ENCODE results near the gene NYNRIN. TPM values are rescaled to one million over a fixed set of nuclear protein-coding genes. Genes with fewer than 3 reads are reported as not detected.
A peak's percentile ranks its signal among the peaks of the same experiment; 100 is the strongest.

Gene NYNRIN
- total RNA-seq, 2 donors from 2014 or later, result 0.02 to 0.14 TPM

DNA sequence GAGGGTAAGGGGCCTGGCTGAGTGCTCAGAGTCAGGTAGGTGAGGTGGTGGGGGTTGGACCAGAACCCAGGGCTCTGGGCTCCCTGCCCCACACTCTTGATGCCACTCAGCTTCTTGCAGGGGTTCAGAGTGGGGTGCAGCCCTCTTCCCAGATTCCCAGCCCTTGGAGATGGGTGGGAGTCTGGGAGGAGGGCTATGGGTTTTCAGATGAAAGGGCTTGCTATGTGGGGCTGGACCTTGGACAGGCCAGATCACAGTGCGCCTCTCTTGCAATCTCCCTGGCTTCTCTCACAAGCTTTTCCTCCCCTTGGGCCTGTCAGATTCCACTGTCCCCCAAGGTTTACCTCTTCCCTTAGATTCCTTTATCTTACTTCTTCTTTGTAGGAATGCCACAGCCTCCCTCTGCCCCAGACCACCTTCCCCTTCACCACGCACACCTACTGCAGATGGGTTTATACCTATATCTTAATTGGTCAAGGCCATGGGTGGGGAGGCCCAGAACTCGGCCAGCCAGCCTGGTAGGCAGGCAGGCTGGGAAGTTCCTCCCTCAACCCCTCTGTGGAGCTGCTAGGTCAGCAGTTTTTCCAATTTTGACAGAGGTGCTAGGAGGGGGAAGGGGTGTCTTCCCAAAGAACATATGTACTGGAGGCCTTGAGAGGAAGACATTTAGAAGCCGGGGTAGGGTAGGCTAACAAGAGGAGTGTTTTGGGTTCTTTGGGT lies 1.4 kb downstream of the NYNRIN start:
- DNase-seq (ENCODE audit: low spot score in 2 of 2) (no peak), ATAC-seq (no peak)

DNA sequence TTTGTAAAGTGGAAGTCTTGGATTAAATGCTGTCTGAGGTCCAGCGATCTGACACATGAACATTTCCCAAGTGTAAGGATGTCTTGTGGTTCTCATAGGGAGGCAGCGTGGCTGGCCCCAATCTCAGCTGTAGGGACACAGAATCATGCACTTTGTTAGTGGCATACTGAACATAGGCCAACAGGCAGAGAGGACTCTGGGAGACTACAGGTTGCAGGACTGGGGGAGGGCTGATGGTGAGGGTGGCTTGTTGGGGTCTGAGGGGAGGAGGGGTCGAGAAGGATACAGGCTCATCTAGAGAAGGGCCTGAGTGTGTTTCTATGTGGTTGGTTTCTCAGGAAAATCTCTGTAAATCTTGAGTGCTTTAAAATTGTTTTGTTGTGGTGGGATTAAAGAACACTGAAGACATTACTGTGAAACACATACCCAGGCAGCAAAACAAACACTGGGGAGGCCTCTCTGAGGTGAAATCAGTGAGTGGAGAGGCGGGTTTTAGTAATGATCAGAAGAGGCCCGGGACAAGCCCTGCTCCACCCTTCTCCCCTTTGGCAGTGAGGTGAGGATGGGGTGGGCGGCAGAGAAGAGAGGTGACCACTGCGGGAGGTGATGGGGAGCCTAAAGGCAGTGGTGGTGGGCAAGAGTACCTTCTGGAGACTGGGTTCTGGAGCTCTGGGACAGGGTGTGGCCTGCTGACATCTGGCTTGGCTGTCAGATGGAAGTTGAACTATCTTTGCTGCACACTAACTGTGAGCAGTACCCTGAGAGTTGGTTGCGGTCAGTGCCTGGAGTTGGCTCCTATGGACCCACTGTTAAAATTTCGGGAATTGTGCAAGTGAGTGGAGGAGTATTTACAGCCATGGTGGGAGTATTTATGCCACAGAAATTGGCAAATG lies 3.3 kb downstream of the NYNRIN start:
- Mint-ChIP-seq H3K36me3 (no peaks in the 10 kb centered on the region), H3K9me3 (no peaks in the 10 kb centered on the region), H3K27ac (no peak overlapping the region)
- ATAC-seq, result no peak
- no peak for DNase-seq (ENCODE audit: low spot score in 2 of 2)

More for the DNA sequence above, 1.4 kb downstream of the NYNRIN start:
- Mint-ChIP-seq H3K36me3 (no peaks in the 10 kb centered on the region), H3K9me3 (no peaks in the 10 kb centered on the region), H3K27ac (no peak overlapping the region)

DNA sequence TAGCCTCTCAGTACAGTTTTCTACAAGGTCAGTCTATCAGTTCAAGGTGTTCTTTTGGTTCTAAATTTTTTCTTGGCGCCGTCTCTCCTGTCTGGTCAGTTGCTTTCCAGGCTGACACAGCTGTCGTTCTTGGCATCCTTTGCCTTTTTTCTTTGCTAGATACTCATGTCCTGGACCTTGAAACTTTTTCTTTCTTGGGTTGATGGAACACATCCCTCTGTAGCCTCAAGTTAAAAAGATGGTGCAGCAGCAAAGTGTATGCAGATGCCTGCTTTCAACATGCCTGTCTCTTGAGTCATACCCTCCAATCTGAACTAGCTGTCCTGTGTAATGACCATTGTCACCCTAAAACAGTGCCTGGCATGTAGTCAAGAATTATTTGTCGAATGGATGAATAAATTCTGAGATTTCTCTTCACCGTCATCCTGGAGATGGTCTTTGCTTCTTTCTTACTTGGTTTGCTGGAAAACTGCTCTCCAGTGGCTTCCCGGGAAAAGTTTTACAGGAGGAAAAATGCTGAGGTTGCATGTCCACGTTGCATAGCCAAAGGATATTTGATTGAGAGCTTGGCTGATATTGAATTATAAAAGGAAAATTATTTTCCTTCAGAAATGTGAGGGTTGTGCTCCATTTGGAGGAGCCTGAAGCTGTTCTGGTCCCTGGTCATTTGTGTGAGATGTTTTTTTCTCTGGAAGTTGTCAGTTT lies 4.6 kb downstream of the NYNRIN start:
- DNase-seq (ENCODE audit: low spot score in 2 of 2), result no peak
- no peak overlapping the region for H3K27ac Mint-ChIP-seq
- ATAC-seq, result no peak
- H3K9me3 Mint-ChIP-seq, result no peaks in the 10 kb centered on the region
- no peaks in the 10 kb centered on the region for H3K36me3 Mint-ChIP-seq

DNA sequence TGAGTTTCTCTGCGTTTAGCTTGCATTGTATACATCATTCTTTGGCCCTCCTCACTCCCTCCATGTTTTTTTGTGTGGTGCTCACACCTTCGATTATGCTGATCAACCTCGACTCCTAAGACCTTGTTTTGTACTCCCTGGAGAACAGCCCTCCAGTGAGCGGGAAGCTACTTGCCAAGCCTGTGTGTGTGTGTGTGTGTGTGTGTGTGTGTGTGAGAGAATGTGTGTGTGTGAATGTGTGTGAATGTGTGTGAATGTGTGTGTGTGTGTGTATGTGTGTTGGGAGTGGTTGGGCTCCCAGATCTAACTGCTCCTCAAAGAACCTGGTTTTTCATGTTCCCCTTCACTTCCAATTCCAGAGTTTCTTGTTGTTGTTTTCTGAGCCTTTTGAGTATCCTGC lies 6.0 kb downstream of the NYNRIN start:
- H3K27ac Mint-ChIP-seq, result no peak overlapping the region
- DNase-seq (ENCODE audit: low spot score in 2 of 2) (no peak), ATAC-seq (no peak)
- H3K36me3 Mint-ChIP-seq, result no peaks in the 10 kb centered on the region
- H3K9me3 Mint-ChIP-seq, result no peaks in the 10 kb centered on the region

DNA sequence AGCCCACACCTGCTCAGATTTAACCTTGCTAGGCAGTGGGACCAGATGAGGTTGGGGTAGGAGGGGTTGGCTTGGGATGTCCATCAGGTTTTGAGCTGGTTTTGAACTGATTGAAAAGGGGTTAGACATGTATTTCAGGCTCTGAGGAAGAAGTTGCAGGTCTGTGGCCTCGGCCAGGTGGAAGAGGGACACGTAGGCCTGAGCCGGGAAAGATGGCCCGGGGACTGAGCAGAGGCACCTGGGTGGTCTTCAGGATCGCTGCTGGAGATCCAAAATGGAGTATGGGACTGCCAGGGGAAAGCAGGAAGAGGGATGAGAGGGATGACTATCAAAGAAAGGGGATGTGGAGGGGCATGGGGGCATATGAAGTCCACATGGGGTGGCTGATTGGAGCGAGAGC lies 7.6 kb downstream of the NYNRIN start:
- no peak overlapping the region for H3K27ac Mint-ChIP-seq
- no peak for ATAC-seq
- no peak for DNase-seq (ENCODE audit: low spot score in 2 of 2)
- H3K36me3 Mint-ChIP-seq, result no peaks in the 10 kb centered on the region
- H3K9me3 Mint-ChIP-seq, result no peaks in the 10 kb centered on the region

DNA sequence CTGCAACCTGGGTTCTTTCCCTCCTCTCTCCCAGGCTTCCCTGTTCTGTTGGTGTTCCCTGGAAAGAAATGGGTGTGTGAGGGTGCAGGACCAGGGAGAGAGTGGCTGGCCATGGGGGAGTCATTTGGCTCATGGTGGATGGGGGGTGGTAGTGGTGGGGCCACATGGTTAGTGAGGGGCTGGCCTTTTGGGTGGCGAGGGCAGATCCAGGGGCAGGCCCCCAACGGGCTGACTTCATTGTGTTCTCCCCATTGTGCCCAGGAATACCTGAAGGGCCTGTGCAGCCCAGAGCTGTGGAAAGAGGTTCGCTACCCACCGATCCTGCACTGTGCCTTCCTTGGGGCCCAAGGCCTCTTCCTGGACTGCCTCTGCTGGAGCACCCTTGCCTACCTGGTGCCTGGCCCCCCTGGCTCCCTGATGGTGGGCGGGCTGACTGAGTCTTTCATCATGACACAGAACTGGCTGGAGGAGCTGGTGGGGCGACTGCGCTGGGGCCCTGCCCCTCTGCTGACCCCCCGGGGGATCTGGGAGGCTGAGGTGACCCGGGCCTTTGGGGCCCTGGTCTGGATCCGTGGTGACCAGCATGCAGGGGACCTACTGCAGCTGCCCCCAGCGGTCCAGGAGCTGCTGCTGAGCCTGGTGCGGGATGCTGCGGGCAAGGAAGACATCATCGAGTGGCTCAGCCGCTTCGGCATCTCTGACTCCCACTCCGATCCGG lies 9.0 kb downstream of the NYNRIN start:
- no peak for DNase-seq (ENCODE audit: low spot score in 2 of 2)
- Mint-ChIP-seq H3K36me3 (no peaks in the 10 kb centered on the region), H3K27ac (no peak overlapping the region), H3K9me3 (no peaks in the 10 kb centered on the region)
- ATAC-seq, result no peak

DNA sequence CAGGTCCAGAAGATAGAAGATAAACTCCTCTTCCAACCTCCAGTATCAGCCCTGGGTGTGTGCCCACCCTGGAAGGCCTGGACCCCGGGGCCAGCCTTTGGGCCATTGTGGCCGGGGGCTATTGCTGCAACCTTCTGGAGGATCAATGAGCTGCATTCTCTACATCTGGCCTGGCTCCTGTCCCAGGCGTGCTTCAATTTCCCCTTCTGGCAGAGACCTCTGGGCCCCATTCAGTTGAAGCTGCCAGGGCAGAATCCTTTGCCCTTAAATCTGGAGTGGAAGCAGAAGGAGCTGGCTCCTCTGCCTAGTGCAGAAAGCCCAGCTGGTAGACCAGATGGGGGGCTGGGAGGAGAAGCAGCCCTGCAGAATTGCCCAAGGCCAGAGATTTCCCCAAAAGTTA lies 10.0 kb downstream of the NYNRIN start:
- ATAC-seq, result no peak
- Mint-ChIP-seq H3K27ac (no peak overlapping the region), H3K9me3 (no peaks in the 10 kb centered on the region), H3K36me3 (no peaks in the 10 kb centered on the region)
- no peak for DNase-seq (ENCODE audit: low spot score in 2 of 2)

DNA sequence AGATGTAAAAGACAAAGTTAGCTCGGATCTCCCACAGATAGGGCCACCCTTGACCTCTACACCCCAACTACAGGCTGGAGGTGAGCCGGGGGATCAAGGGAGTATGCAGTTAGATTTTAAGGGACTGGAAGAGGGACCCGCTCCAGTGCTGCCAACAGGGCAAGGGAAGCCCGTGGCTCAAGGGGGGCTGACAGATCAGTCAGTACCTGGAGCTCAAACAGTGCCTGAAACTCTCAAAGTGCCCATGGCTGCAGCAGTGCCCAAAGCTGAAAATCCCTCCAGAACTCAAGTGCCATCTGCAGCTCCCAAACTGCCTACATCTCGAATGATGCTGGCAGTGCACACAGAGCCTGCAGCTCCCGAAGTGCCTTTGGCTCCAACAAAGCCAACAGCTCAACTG lies 10.4 kb downstream of the NYNRIN start:
- ATAC-seq, result no peak
- no peaks in the 10 kb centered on the region for H3K36me3 Mint-ChIP-seq

DNA sequence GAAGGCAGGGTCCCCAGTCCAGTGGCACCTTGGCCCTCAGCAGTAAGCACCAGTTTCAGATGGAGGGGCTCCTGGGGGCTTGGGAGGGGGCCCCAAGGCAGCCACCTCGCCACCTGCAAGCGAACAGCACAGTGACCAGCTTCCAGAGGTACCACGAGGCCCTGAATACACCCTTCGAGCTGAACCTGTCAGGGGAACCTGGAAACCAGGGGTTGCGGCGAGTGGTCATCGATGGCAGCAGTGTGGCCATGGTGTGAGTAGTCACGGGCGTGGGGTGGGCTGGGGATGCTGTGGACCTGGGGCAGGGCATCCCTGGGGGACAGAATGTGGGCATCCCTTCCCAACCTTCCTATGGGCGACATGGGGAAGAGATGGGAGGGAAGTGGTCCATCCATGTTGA lies 11.2 kb downstream of the NYNRIN start:
- Mint-ChIP-seq H3K27ac (no peak overlapping the region), H3K9me3 (no peaks in the 10 kb centered on the region), H3K36me3 (no peaks in the 10 kb centered on the region)
- no peak for DNase-seq (ENCODE audit: low spot score in 2 of 2)
- ATAC-seq, result no peak

More for the DNA sequence above, 10.4 kb downstream of the NYNRIN start:
- DNase-seq (ENCODE audit: low spot score in 2 of 2), result no peak
- Mint-ChIP-seq H3K27ac (no peak overlapping the region), H3K9me3 (no peaks in the 10 kb centered on the region)

DNA sequence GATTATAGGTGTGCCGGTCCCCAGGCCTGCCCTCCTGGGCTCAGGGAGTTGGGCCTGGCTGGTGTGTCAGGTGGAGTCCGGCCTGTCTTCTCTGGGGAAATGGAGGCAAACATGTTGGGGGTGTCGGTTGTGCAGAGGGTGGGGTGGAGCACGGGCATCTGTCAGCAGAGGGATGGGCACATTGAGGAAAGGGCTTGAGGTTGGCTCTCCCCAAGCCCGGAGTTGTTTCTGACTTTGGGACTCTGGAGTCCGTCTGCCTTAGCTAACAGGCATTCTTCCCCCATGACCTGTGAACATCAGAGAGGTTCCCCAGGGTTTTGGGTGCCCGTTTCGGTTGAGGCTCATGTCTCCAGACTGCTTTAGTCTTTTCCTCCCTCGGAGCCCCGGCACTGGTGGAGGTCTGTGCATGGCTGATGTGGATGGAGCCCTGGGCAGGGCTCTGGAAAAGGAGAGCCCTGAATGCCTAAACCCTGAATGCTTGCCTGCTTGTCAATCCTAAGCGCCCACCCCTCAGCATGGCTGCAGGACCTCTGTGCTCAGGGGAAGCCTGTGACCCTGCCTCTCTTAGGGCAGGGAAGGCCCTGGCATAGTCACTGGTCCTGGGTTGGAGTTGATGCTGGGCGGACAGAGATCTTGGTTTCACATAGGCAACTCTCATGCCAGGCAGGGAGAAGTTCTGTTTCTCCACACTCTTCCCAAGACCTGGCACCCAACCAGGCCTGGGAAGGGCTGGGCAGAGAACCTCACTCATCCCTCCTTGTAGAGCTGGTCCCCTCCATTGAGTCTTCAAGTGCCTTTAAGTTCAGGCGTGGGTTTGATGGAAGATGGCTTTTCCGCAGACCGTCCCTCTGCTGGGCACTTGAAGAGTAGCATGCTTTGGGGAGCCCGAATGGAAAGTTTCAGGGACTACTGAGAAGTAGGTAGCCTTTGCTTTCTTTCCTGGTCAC lies 12.9 kb downstream of the NYNRIN start:
- DNase-seq (ENCODE audit: low spot score in 2 of 2), result peak in 1 of 2 donors; percentile 28

DNA sequence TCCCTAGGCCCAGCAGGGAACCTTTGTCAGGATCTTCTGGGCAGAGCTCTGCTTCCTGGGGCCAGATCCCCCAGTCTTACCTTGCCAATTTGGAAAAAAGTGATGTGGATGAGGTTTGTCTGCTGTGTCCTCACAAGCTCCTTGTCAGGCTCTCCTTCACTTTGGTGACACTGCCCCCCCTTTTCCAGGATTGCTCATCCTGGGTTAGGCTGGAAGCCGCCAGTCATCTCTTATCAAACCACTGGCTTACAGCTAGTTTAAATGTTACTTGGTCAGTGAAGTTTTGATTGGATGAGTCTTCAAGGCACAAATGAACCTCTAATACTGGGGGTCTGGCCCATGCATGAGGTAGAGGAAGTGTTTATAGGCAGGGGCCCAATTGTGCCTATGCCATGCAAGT lies 15.3 kb downstream of the NYNRIN start:
- H3K27ac Mint-ChIP-seq, result no peak overlapping the region
- no peak for DNase-seq (ENCODE audit: low spot score in 2 of 2)
- no peak for ATAC-seq
- no peaks in the 10 kb centered on the region for H3K36me3 Mint-ChIP-seq
- H3K9me3 Mint-ChIP-seq, result no peaks in the 10 kb centered on the region

More for the DNA sequence above, 12.9 kb downstream of the NYNRIN start:
- ATAC-seq, result peak in 1 of 2 donors; percentile 58
- no peaks in the 10 kb centered on the region for H3K9me3 Mint-ChIP-seq
- no peak overlapping the region for H3K27ac Mint-ChIP-seq
- no peaks in the 10 kb centered on the region for H3K36me3 Mint-ChIP-seq

DNA sequence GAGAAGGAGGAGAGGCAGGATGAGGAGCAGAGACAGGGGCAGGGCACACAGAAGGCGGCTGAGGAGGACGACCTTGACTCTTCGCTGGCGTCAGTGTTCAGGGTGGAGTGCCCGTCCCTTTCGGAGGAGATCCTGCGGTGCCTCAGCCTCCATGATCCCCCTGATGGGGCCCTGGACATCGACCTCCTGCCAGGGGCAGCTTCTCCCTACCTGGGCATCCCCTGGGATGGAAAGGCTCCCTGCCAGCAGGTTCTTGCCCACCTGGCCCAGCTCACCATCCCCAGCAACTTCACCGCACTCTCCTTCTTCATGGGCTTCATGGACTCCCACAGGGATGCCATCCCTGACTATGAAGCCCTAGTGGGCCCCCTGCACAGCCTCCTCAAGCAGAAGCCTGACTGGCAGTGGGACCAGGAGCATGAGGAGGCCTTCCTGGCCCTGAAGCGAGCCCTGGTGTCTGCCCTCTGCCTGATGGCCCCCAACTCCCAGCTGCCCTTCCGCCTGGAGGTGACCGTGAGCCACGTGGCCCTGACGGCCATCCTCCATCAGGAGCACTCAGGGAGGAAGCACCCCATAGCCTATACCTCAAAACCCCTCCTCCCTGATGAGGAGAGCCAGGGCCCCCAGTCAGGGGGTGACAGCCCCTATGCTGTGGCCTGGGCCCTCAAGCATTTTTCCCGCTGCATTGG lies 16.1 kb downstream of the NYNRIN start:
- H3K9me3 Mint-ChIP-seq, result no peaks in the 10 kb centered on the region
- DNase-seq (ENCODE audit: low spot score in 2 of 2), result no peak
- no peaks in the 10 kb centered on the region for H3K36me3 Mint-ChIP-seq
- H3K27ac Mint-ChIP-seq, result no peak overlapping the region
- no peak for ATAC-seq

DNA sequence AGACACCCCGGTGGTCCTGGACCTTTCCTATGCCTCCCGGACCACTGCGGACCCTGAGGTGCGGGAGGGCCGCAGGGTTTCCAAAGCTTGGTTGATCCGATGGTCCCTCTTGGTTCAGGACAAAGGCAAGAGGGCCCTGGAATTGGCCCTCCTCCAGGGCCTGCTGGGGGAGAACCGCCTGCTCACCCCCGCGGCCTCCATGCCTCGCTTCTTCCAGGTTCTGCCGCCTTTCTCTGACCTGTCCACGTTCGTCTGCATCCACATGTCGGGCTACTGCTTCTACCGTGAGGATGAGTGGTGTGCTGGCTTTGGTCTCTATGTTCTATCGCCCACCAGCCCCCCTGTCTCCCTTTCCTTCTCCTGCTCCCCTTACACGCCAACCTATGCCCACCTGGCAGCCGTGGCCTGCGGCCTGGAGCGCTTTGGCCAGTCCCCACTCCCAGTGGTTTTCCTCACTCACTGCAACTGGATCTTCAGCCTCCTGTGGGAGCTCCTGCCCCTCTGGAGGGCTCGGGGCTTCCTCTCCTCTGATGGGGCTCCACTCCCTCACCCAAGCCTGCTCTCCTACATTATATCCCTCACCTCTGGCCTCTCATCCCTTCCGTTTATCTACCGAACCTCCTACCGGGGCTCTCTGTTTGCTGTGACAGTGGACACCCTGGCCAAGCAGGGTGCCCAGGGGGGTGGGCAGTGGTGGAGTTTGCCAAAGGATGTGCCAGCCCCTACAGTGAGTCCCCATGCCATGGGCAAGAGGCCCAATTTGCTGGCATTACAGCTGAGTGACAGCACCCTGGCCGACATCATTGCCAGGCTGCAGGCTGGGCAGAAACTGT lies 16.8 kb downstream of the NYNRIN start:
- Mint-ChIP-seq H3K36me3 (no peaks in the 10 kb centered on the region), H3K9me3 (no peaks in the 10 kb centered on the region), H3K27ac (no peak overlapping the region)
- DNase-seq (ENCODE audit: low spot score in 2 of 2) (no peak), ATAC-seq (no peak)

DNA sequence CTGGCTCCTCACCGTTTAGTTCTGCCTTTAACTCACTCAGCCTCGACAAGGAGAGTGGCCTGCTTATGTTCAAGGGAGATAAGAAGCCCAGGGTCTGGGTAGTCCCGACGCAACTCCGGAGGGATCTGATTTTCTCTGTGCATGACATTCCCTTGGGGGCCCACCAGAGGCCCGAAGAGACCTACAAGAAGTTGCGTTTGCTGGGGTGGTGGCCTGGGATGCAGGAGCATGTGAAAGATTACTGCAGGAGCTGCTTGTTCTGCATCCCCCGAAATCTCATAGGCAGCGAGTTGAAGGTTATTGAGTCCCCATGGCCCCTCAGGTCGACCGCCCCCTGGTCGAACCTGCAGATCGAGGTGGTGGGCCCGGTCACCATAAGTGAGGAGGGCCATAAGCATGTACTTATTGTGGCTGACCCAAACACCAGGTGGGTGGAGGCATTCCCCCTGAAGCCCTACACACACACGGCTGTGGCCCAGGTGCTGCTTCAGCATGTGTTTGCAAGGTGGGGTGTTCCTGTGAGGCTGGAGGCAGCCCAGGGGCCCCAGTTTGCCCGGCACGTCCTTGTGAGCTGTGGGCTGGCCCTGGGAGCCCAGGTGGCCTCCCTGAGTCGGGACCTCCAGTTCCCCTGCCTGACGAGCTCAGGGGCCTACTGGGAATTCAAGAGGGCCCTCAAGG lies 17.6 kb downstream of the NYNRIN start:
- ATAC-seq, result no peak
- H3K9me3 Mint-ChIP-seq, result no peaks in the 10 kb centered on the region
- no peak overlapping the region for H3K27ac Mint-ChIP-seq
- H3K36me3 Mint-ChIP-seq, result no peaks in the 10 kb centered on the region
- DNase-seq (ENCODE audit: low spot score in 2 of 2), result no peak

Data from activated naive CD4-positive, alpha-beta T cell treated with anti-CD3 and anti-CD28 coated beads, Interleukin-2, amount 50 U/mL, for 72 hours (primary cell).